ENCODE measurements around the gene PDE4B.

DNA sequence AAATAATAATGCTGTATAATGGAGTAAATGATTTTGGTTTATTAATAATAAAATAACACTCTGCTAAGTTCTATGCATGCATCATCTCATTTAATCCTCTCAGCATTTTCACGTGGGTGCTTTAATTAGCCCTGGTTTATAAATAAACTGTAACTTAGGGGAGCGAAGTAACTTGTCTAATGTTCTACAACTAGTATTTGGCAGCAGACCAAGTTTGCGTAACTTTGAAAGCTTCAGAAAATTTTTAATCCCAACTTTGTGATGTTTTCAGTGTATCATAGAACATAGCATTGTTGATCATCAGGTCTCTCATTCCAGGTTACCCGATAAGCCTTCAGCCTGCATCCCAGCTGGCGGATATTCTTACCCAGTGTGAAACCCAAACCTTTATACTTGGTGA, 418.8 kb downstream of the PDE4B start:
- TF ChIP-seq CTCF (conservative IDR thresholded peaks at IDR 0.05; ENCODE audit: low read length) (no peak), EZH2phosphoT487 (IDR thresholded peaks at IDR 0.05; ENCODE audit: borderline replicate concordance) (no peak)

All from Loucy (cell line).